Measurements from ENCODE around the gene ATOSA.

ATOSA gene

DNA sequence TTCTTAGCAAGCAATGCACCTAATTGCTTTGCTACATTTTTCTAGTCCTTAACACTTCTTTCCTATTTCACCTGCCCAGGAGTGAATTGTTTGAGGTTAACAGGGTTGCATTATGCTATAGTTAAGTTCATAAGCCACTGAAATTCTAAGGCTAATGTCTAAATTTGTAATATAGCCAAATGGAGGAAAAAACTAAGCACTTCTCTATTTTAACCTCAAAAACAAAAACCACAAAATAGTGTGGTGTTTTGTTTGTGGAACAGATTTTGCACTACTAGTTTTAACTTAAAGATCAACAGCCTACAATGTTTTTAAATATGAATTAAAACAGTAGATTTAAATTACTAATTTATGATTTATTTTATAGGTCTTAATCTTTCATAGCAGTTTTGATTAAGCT, 5.5 kb downstream of the ATOSA start:
- TF ChIP-seq CREB1 (IDR thresholded peaks at IDR 0.05; ENCODE audit: low read depth) (no peak), EGR1 (IDR thresholded peaks at IDR 0.05) (no peak), RAD21 (IDR thresholded peaks at IDR 0.05; ENCODE audit: low read depth) (no peak), ZBTB7A (IDR thresholded peaks at IDR 0.05; ENCODE audit: low read depth) (no peak), YY1 (IDR thresholded peaks at IDR 0.05; ENCODE audit: low read depth) (no peak)
- TF ChIP-seq, protein P1, sequence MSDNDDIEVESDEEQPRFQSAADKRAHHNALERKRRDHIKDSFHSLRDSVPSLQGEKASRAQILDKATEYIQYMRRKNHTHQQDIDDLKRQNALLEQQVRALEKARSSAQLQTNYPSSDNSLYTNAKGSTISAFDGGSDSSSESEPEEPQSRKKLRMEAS (IDR thresholded peaks at IDR 0.05): no peak
- TF ChIP-seq, protein P2, sequence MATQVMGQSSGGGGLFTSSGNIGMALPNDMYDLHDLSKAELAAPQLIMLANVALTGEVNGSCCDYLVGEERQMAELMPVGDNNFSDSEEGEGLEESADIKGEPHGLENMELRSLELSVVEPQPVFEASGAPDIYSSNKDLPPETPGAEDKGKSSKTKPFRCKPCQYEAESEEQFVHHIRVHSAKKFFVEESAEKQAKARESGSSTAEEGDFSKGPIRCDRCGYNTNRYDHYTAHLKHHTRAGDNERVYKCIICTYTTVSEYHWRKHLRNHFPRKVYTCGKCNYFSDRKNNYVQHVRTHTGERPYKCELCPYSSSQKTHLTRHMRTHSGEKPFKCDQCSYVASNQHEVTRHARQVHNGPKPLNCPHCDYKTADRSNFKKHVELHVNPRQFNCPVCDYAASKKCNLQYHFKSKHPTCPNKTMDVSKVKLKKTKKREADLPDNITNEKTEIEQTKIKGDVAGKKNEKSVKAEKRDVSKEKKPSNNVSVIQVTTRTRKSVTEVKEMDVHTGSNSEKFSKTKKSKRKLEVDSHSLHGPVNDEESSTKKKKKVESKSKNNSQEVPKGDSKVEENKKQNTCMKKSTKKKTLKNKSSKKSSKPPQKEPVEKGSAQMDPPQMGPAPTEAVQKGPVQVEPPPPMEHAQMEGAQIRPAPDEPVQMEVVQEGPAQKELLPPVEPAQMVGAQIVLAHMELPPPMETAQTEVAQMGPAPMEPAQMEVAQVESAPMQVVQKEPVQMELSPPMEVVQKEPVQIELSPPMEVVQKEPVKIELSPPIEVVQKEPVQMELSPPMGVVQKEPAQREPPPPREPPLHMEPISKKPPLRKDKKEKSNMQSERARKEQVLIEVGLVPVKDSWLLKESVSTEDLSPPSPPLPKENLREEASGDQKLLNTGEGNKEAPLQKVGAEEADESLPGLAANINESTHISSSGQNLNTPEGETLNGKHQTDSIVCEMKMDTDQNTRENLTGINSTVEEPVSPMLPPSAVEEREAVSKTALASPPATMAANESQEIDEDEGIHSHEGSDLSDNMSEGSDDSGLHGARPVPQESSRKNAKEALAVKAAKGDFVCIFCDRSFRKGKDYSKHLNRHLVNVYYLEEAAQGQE (IDR thresholded peaks at IDR 0.05; ENCODE audit: low read depth): no peak
- TF ChIP-seq, protein P3, sequence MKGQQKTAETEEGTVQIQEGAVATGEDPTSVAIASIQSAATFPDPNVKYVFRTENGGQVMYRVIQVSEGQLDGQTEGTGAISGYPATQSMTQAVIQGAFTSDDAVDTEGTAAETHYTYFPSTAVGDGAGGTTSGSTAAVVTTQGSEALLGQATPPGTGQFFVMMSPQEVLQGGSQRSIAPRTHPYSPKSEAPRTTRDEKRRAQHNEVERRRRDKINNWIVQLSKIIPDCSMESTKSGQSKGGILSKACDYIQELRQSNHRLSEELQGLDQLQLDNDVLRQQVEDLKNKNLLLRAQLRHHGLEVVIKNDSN (IDR thresholded peaks at IDR 0.05): no peak

DNA sequence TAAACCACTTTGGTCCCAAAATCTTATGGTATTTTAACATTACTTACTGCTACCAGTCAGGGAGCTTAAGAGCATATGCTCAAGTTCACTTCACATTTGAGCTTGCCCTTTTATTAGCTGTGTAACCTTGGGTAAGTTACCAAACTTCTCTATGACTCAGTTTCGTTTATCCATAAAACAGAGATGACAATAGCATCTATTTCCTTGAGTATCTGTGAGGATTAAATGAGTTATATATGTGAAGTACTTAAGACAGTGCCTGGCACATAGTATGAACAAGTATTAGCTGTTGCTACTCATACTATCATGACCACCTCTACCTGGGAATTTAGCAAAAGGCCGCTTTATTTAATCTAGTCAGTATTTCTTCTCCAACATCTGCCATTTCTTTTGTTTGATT, 5.9 kb downstream of the ATOSA start:
- TF ChIP-seq, protein P2 (IDR thresholded peaks at IDR 0.05; ENCODE audit: low read depth): no peak
- TF ChIP-seq ZBTB7A (IDR thresholded peaks at IDR 0.05; ENCODE audit: low read depth): no peak
- TF ChIP-seq TEAD4 (IDR thresholded peaks at IDR 0.05): no peak
- no peak for TF ChIP-seq TCF12 (IDR thresholded peaks at IDR 0.05; ENCODE audit: low read depth)
- TF ChIP-seq YY1 (IDR thresholded peaks at IDR 0.05; ENCODE audit: low read depth): no peak
- no peak for TF ChIP-seq EGR1 (IDR thresholded peaks at IDR 0.05)
- no peak for TF ChIP-seq CEBPB (IDR thresholded peaks at IDR 0.05)

DNA sequence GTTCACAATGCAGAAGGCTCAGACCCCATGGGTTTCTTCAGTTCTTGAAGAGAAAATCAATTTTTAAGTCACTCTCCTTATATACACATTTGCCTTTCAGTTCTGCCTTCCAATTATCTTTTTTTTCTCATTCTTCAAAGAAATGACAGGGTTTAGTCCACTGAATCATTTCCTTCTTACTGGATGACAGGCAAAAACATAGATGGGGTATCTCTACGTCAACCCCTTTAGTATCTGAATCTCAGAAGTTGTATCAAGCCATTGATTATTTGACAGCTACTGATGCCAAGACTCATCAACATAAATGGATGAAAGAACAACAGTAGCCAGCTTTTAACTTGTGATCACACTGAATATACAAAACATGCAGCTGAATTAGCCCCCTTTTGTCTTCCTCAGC, 6.5 kb downstream of the ATOSA start:
- TF ChIP-seq, protein P2 (IDR thresholded peaks at IDR 0.05; ENCODE audit: low read depth): no peak
- TF ChIP-seq, protein P1 (IDR thresholded peaks at IDR 0.05): no peak
- no peak for TF ChIP-seq YY1 (IDR thresholded peaks at IDR 0.05; ENCODE audit: low read depth)
- no peak for TF ChIP-seq TEAD4 (IDR thresholded peaks at IDR 0.05)
- TF ChIP-seq EP300 (IDR thresholded peaks at IDR 0.05; ENCODE audit: borderline replicate concordance): no peak
- TF ChIP-seq, protein P3 (IDR thresholded peaks at IDR 0.05): no peak
- no peak for TF ChIP-seq NFIC (IDR thresholded peaks at IDR 0.05)
- no peak for TF ChIP-seq EGR1 (IDR thresholded peaks at IDR 0.05)
- no peak for TF ChIP-seq TAF1 (IDR thresholded peaks at IDR 0.05; ENCODE audit: low read depth)
- no peak for TF ChIP-seq CREB1 (IDR thresholded peaks at IDR 0.05; ENCODE audit: low read depth)
- no peak for TF ChIP-seq ZBTB7A (IDR thresholded peaks at IDR 0.05; ENCODE audit: low read depth)
- TF ChIP-seq TCF12 (IDR thresholded peaks at IDR 0.05; ENCODE audit: low read depth): no peak
- TF ChIP-seq RAD21 (IDR thresholded peaks at IDR 0.05; ENCODE audit: low read depth): no peak
- no peak for TF ChIP-seq FOXM1 (IDR thresholded peaks at IDR 0.05; ENCODE audit: borderline replicate concordance, low read depth)
- no peak for TF ChIP-seq CEBPB (IDR thresholded peaks at IDR 0.05)

DNA sequence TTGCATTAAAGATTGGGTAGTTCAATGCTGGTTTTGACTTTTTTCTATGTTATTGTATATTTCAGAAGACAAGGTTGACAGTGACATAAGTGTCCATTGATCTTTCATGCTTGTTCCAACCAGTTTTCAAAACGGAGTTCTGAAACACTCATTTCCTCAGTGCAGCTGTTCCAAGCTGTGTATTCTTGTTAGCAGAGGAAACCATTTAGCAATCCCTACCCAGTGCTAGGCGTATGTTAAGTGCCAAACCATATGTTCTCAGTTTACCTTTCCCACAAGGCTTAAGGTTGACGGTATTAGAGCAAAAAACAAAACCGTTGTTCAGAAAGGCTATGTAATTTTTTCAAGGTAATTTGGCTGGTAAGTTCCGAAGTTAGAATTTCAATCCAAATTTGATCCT, 9.1 kb downstream of the ATOSA start:
- TF ChIP-seq CREB1 (IDR thresholded peaks at IDR 0.05; ENCODE audit: low read depth): no peak
- TF ChIP-seq TEAD4 (IDR thresholded peaks at IDR 0.05): no peak
- no peak for TF ChIP-seq TCF12 (IDR thresholded peaks at IDR 0.05; ENCODE audit: low read depth)

DNA sequence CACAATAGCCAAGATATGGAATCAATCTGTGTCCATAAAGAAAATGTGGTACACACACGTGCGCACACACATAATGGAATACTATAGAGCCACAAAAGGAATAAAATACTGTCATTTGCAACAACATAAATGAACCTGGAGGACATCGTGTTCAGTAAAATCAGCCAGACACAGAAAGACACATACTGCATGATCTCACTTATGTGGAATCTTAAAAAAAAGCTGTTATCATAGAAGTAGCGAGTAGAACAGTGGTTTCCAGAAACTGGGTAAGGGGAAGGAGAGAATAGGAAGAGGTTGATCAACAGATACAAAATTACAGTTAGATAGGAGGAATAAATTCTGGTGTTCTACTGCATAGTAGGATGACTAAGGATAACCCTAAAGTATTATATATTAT, 11.1 kb downstream of the ATOSA start:
- no peak for TF ChIP-seq RAD21 (IDR thresholded peaks at IDR 0.05; ENCODE audit: low read depth)
- no peak for TF ChIP-seq CREB1 (IDR thresholded peaks at IDR 0.05; ENCODE audit: low read depth)
- no peak for TF ChIP-seq TAF1 (IDR thresholded peaks at IDR 0.05; ENCODE audit: low read depth)
- no peak for TF ChIP-seq CEBPB (IDR thresholded peaks at IDR 0.05)
- TF ChIP-seq EGR1 (IDR thresholded peaks at IDR 0.05): no peak
- no peak for TF ChIP-seq ZBTB7A (IDR thresholded peaks at IDR 0.05; ENCODE audit: low read depth)
- TF ChIP-seq, protein P3 (IDR thresholded peaks at IDR 0.05): no peak
- no peak for TF ChIP-seq TEAD4 (IDR thresholded peaks at IDR 0.05)
- no peak for TF ChIP-seq NFIC (IDR thresholded peaks at IDR 0.05)
- TF ChIP-seq, protein P2 (IDR thresholded peaks at IDR 0.05; ENCODE audit: low read depth): no peak
- TF ChIP-seq TCF12 (IDR thresholded peaks at IDR 0.05; ENCODE audit: low read depth): no peak
- TF ChIP-seq YY1 (IDR thresholded peaks at IDR 0.05; ENCODE audit: low read depth): no peak
- TF ChIP-seq, protein P1 (IDR thresholded peaks at IDR 0.05): no peak
- TF ChIP-seq EP300 (IDR thresholded peaks at IDR 0.05; ENCODE audit: borderline replicate concordance): no peak
